Suppressor macrophage treated with lipopolysaccharide for 4 hours (primary cell): Measurements from ENCODE around the gene ZWINT.

Experiments used
- DNase-seq: peaks from one replicate; pipeline ENCODE4 v3.0.0-alpha.2; 2020

Gene ZWINT, protein sequence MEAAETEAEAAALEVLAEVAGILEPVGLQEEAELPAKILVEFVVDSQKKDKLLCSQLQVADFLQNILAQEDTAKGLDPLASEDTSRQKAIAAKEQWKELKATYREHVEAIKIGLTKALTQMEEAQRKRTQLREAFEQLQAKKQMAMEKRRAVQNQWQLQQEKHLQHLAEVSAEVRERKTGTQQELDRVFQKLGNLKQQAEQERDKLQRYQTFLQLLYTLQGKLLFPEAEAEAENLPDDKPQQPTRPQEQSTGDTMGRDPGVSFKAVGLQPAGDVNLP

GRCh38 chr10:56360967-56361612 is at the start of gene ZWINT:
TSS of gene ZWINT (minus strand) at chr10:56361259. CDS start at chr10:56361236, 23 bp downstream.
- peak; percentile 98 for DNase-seq

GRCh38 chr10:56383806-56384205 is 22.7 kb upstream of the ZWINT start:
- DNase-seq: no peak

GRCh38 chr10:56370217-56371113 is 9.4 kb upstream of the ZWINT start:
- no peak for DNase-seq

DNA sequence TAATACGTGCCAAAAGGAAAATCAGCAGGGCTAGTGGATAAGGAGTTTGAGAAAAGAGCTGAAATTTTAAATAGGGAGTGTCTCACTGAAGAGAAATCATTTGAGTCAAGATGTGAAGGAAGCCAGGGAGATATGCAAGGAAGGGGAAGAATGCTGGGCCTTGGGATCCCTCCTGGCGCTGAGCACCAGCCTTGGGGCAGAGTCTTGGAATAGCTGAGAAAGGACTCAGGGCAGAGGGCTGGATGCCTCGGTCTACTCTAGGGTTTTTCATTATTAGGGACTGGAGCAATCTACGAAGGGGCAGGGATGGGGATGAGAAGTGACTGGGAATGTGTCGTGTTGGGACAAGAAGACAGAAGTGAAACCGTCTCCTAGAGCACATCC is 484 bp downstream of the ZWINT start:
- DNase-seq: no peak

DNA sequence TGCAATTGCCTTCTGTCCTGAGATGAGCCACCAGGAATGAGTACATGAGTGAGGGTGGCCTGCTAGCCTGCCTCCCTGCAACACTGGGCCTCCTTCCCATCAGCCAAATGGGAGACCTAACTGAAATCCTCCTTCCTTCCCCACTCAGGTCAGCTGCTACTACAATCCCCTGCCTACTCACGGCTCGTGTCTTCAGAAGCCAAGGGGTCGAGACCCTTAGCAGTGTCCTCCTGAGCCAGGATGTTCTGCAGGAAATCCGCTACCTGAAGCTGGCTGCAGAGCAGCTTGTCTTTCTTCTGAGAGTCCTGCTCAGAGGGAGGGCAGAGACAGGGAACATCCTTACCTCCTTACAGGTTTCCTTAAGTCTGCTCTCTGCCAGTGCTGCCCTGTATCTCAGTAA is 1.2 kb downstream of the ZWINT start:
- no peak for DNase-seq

- DNase-seq: no peak
These were observed 4.0 kb downstream of the ZWINT start for GRCh38 chr10:56357018-56357417.

- no peak for DNase-seq
These were observed 9.0 kb downstream of the ZWINT start for GRCh38 chr10:56351909-56352630.

DNA sequence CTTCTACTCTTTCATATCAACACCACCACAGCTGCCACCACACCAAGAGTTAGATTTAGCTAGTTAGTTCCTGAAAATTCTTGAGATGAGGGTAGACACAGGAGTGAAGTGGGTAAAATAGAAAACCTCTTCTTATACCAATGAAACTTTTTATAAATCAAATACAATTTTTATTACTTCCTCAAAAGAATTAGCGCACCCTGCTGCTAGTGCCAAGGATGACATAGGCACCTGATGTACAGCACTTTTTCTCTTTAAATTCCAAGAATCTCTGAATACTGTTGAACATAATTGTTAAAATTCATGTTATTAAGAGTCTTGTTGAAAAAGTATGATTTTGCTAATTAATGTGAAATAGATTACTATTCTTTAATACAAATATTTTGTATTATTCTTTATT is 11.4 kb downstream of the ZWINT start:
- no peak for DNase-seq

GRCh38 chr10:56348101-56348500 is 13.0 kb downstream of the ZWINT start:
- no peak for DNase-seq

DNA sequence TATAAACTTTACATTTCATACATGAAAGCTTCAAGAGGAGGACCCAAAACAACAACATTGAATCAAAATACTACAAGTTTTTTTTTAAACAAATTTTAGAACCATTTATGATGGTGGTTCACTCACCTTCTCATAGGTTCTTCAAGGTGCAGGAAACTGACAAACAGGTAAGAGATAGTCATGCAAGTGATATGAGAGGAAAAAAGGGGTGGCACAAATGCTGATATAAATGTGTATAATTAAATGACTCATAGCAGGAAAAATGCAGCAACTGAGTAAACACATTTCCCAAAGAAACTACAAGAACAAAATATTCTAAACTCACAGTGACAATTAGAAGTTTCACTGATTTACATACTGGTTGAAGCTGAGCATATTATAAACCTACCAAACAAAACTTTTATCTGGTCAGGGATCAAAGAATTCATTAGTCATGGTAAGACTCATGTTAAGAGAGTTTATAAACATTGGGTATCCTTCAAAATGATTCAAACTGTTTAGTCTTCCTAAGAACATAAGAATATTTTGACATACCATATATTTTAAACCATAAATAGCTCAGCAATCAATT is 14.1 kb downstream of the ZWINT start:
- no peak for DNase-seq

DNA sequence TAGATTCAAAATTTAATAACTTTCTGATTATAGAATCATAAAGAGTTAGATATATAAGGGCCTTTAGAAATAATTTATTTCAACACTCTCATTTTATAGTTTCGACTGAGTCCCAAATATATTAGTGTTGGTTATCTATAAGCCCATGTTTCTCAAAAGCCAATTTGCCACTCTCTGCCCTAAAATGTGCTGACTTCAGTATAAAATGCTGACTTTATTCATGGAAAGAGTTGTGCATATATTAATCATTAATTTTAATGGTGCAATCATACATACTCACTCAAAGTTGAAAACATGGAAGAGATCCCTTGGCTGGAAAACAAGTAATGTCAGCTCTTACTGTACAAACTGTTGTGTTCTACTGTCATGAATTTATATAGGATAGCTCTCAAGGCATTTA is 19.4 kb downstream of the ZWINT start:
- no peak for DNase-seq

- DNase-seq: no peak
These were observed 31.1 kb downstream of the ZWINT start for GRCh38 chr10:56329961-56330360.

GRCh38 chr10:56327118-56327517 is 33.9 kb downstream of the ZWINT start:
- DNase-seq: no peak

DNA sequence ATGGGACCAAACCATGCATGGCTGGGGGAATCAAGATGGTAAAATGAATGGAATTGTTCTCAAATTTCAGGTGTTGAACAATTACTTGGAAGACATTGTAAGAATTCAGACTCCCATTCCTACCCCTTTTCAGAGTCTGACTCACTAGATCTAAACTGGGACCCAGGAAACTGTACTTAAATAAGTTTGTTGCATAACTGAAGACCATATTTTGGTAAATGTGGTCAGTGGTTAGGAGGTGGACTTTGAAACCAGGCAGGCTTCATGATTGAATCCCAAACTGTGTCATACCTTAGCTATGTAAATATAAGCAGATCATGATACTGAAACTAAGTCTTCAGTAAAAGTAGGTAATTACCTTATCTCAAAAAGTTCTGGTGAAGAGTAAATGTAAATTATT is 41.7 kb downstream of the ZWINT start:
- DNase-seq: no peak

GRCh38 chr10:56318816-56319215 is 42.2 kb downstream of the ZWINT start:
- no peak for DNase-seq

DNA sequence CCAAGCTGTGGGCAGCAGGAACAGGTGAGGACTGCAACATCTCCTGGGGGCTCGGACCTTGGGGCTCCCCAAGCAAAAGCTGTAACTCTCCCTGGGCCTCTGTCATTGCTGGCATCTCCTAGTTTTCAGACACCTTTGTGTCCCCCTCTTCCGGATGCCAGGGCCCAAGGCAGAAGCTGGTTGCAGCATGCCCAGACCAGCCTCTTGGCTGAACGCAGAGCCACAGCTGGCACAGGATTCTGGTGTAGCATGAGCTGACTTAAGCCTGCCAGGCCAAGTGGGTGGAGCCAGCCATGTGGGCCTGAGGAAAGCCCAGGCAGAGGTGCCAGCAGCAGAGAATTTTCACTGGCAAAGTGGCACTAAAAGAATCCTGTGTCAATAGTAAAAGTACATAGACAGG is 43.5 kb downstream of the ZWINT start:
- no peak for DNase-seq

DNA sequence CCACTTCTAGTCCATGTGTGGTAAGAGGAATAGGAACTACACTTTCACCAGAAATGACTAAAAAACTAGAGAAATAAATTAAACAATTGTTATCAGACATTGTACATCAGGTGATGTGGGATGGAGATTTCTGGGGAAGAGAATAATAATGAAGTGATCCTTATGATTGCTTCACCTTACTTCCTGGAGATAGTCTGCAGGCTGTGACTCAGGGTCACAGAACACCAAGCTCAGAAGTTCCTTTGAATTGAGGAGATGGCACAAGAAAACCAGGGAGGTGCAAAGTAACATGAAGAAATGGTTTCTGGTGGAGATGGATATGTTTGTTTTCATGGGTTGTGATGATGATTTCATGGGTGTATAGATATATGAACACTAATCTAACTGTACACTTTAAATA is 44.5 kb downstream of the ZWINT start:
- DNase-seq: no peak
